ENCODE measurements around the gene PDE6G. TPM values are rescaled to one million over a fixed set of nuclear protein-coding genes. Genes with fewer than 3 reads are reported as not detected.

The PDE6G gene
- total RNA-seq, 4 donors from 2014 or later: 2.9 TPM; not detected in 3

- no peak for ATAC-seq (ENCODE audit: low FRiP score)
- no peak for DNase-seq (ENCODE audit: low spot score)
- TF ChIP-seq, protein P1, sequence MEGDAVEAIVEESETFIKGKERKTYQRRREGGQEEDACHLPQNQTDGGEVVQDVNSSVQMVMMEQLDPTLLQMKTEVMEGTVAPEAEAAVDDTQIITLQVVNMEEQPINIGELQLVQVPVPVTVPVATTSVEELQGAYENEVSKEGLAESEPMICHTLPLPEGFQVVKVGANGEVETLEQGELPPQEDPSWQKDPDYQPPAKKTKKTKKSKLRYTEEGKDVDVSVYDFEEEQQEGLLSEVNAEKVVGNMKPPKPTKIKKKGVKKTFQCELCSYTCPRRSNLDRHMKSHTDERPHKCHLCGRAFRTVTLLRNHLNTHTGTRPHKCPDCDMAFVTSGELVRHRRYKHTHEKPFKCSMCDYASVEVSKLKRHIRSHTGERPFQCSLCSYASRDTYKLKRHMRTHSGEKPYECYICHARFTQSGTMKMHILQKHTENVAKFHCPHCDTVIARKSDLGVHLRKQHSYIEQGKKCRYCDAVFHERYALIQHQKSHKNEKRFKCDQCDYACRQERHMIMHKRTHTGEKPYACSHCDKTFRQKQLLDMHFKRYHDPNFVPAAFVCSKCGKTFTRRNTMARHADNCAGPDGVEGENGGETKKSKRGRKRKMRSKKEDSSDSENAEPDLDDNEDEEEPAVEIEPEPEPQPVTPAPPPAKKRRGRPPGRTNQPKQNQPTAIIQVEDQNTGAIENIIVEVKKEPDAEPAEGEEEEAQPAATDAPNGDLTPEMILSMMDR (IDR thresholded peaks at IDR 0.05): no peak
These were observed 4.1 kb upstream of the PDE6G start for GRCh38 chr17:81660441-81660840.

DNA sequence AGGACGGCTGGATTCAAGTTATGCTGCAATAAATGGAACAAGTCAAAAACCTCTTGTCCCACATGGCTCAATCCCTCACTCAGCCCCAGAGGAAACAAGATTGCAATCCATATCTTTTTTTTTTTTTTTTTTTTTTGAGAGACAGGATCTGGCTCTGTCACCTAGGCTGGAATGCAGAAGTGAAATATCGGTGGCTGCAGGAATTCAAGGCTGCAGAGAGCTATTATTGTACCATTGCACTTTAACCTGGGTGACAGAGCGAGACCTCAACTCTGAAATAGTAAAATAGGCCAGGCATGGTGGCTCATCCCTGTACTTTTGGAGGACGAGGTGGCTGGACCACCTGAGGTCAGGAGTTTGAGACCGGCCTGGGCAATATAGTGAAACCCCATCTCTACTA lies 2.7 kb upstream of the PDE6G start:
- TF ChIP-seq, protein P1 (IDR thresholded peaks at IDR 0.05): no peak
- DNase-seq (ENCODE audit: low spot score) (no peak), ATAC-seq (ENCODE audit: low FRiP score) (no peak)

GRCh38 chr17:81656835-81657234 lies 493 bp upstream of the PDE6G start:
- TF ChIP-seq, protein P1 (IDR thresholded peaks at IDR 0.05): no peak
- ATAC-seq (ENCODE audit: low FRiP score) (no peak), DNase-seq (ENCODE audit: low spot score) (no peak)

- TF ChIP-seq, protein P1 (IDR thresholded peaks at IDR 0.05): no peak
- DNase-seq (ENCODE audit: low spot score) (no peak), ATAC-seq (ENCODE audit: low FRiP score) (peak; percentile 35)
These were observed 794 bp downstream of the PDE6G start for GRCh38 chr17:81655378-81656117.

GRCh38 chr17:81652906-81653771 lies 3.2 kb downstream of the PDE6G start:
- TF ChIP-seq, protein P1 (IDR thresholded peaks at IDR 0.05): no peak
- DNase-seq (ENCODE audit: low spot score): no peak
- no peak for ATAC-seq (ENCODE audit: low FRiP score)

GRCh38 chr17:81651692-81652091 lies 4.7 kb downstream of the PDE6G start:
- ATAC-seq (ENCODE audit: low FRiP score) (no peak), DNase-seq (ENCODE audit: low spot score) (no peak)
- TF ChIP-seq, protein P1 (IDR thresholded peaks at IDR 0.05): no peak

Data from omental fat pad (tissue), 4 donors.